Ishikawa (cell line): ENCODE results near the gene TNFAIP3.

Source experiments
- CEBPB ChIP-seq: IDR thresholded peaks from 2 replicates; pipeline ENCODE4 v1.6.1; 2012
- CREB1 ChIP-seq: IDR thresholded peaks from 2 replicates; pipeline ENCODE4 v1.6.1; 2012; ENCODE audit warnings: low read depth
- EGR1 ChIP-seq: IDR thresholded peaks from 2 replicates; pipeline ENCODE4 v1.6.1; 2012
- EP300 ChIP-seq: IDR thresholded peaks from 2 replicates; pipeline ENCODE4 v1.6.1; 2012; ENCODE audit warnings: borderline replicate concordance
- FOXM1 ChIP-seq: IDR thresholded peaks from 2 replicates; pipeline ENCODE4 v1.6.1; 2012; ENCODE audit warnings: low read depth, borderline replicate concordance
- MAX ChIP-seq: IDR thresholded peaks from 2 replicates; pipeline ENCODE4 v1.6.1; 2012
- NFIC ChIP-seq: IDR thresholded peaks from 2 replicates; pipeline ENCODE4 v1.6.1; 2012
- RAD21 ChIP-seq: IDR thresholded peaks from 2 replicates; pipeline ENCODE4 v1.6.1; 2012; ENCODE audit warnings: low read depth
- REST ChIP-seq: IDR thresholded peaks from 2 replicates; pipeline ENCODE4 v1.6.1; 2012; ENCODE audit warnings: low read depth, mild to moderate bottlenecking
- TAF1 ChIP-seq: IDR thresholded peaks from 2 replicates; pipeline ENCODE4 v1.6.1; 2012; ENCODE audit warnings: low read depth, mild to moderate bottlenecking
- TCF12 ChIP-seq: IDR thresholded peaks from 2 replicates; pipeline ENCODE4 v1.6.1; 2012; ENCODE audit warnings: low read depth
- TEAD4 ChIP-seq: IDR thresholded peaks from 2 replicates; pipeline ENCODE4 v1.6.1; 2012
- USF1 ChIP-seq: IDR thresholded peaks from 2 replicates; pipeline ENCODE4 v1.6.1; 2012
- YY1 ChIP-seq: IDR thresholded peaks from 2 replicates; pipeline ENCODE4 v1.6.1; 2012; ENCODE audit warnings: low read depth
- ZBTB7A ChIP-seq: IDR thresholded peaks from 2 replicates; pipeline ENCODE4 v1.6.1; 2012; ENCODE audit warnings: low read depth

Gene TNFAIP3

GRCh38 chr6:137878029-137878428, 11.0 kb downstream of the TNFAIP3 start:
- TF ChIP-seq NFIC (no peak), MAX (no peak)

GRCh38 chr6:137878486-137879285, 11.6 kb downstream of the TNFAIP3 start:
- TF ChIP-seq REST (no peak), TCF12 (no peak), RAD21 (no peak)

- TF ChIP-seq FOXM1: no peak
- no peak for TF ChIP-seq REST
- no peak for TF ChIP-seq YY1
- no peak for TF ChIP-seq TAF1
- TF ChIP-seq EGR1: no peak
- no peak for TF ChIP-seq MAX
- no peak for TF ChIP-seq TEAD4
- no peak for TF ChIP-seq ZBTB7A
- no peak for TF ChIP-seq EP300
- TF ChIP-seq TCF12: no peak
- no peak for TF ChIP-seq USF1
- TF ChIP-seq NFIC: no peak
- no peak for TF ChIP-seq RAD21
- no peak for TF ChIP-seq CEBPB
- TF ChIP-seq CREB1: no peak
Observed at GRCh38 chr6:137879299-137879698, 12.2 kb downstream of the TNFAIP3 start.

GRCh38 chr6:137879885-137880745, 13.1 kb downstream of the TNFAIP3 start:
- TF ChIP-seq YY1 (no peak), RAD21 (no peak), REST (no peak), EGR1 (no peak), ZBTB7A (no peak), TEAD4 (no peak), CEBPB (no peak), USF1 (no peak)
